ENCODE data around the gene LRRC61. TPM values are rescaled to one million over a fixed set of nuclear protein-coding genes. Genes with fewer than 3 reads are reported as not detected.
"Not testable (repeated sequence)": the region's sequence is repeated elsewhere in the genome, so short reads cannot be mapped to it uniquely, and the experiment has no call there.

LRRC61 gene
- total and polyA plus RNA-seq, 7 donors: 4.4 to 18.6 (median 10.8) TPM

GRCh38 chr7:150305903-150306284, 17.3 kb upstream of the LRRC61 start:
- H3K4me1 ChIP-seq; H3K4me3 ChIP-seq; H3K27me3 ChIP-seq; H3K27ac ChIP-seq; intact Hi-C loops (cut with DNase I); H3K36me3 ChIP-seq; DNase-seq; H3K9me3 ChIP-seq: not testable (repeated sequence)
- WGBS, 2 donors: 41 to 44% methylated on average over 2 of the region's 2 CpGs

- H3K9me3 ChIP-seq; H3K4me3 ChIP-seq; DNase-seq; H3K27ac ChIP-seq; intact Hi-C loops (cut with DNase I); H3K27me3 ChIP-seq; H3K4me1 ChIP-seq; H3K36me3 ChIP-seq: not testable (repeated sequence)
- WGBS, 2 donors: 58 to 79% methylated on average over 5 of the region's 5 CpGs
Observed at GRCh38 chr7:150306377-150306776, 16.8 kb upstream of the LRRC61 start.

GRCh38 chr7:150307129-150307528, 16.0 kb upstream of the LRRC61 start:
- intact Hi-C loops (cut with DNase I): no loop called here
- no peak for DNase-seq
- no peaks in the 10 kb centered on the region for H3K27me3 ChIP-seq
- WGBS, 2 donors: 84 to 86% methylated on average over 3 of the region's 3 CpGs
- no peaks in the 10 kb centered on the region for H3K4me1 ChIP-seq
- TF ChIP-seq CTCF (IDR thresholded peaks at IDR 0.05) (no peak), POLR2A (IDR thresholded peaks at IDR 0.05) (no peak), POLR2AphosphoS5 (IDR thresholded peaks at IDR 0.05) (no peak), EP300 (IDR thresholded peaks at IDR 0.05) (no peak)
- no peak overlapping the region for H3K4me3 ChIP-seq
- no peaks in the 10 kb centered on the region for H3K36me3 ChIP-seq
- H3K9me3 ChIP-seq: no peaks in the 10 kb centered on the region
- no peak overlapping the region for H3K27ac ChIP-seq

GRCh38 chr7:150307904-150308303, 15.3 kb upstream of the LRRC61 start:
- Histone ChIP-seq H3K4me3 (no peak overlapping the region), H3K36me3 (no peaks in the 10 kb centered on the region), H3K27ac (no peak overlapping the region), H3K27me3 (no peaks in the 10 kb centered on the region), H3K9me3 (no peaks in the 10 kb centered on the region), H3K4me1 (no peaks in the 10 kb centered on the region)
- DNase-seq: no peak
- no peak for TF ChIP-seq POLR2AphosphoS5 (IDR thresholded peaks at IDR 0.05)
- TF ChIP-seq EP300 (IDR thresholded peaks at IDR 0.05): no peak
- TF ChIP-seq POLR2A (IDR thresholded peaks at IDR 0.05): no peak
- no peak for TF ChIP-seq CTCF (IDR thresholded peaks at IDR 0.05)
- intact Hi-C loops (cut with DNase I): no loop called here
- 92 to 95% methylated on average over 9 of the region's 9 CpGs for WGBS, 2 donors

- Histone ChIP-seq H3K27ac (no peak overlapping the region), H3K9me3 (no peaks in the 10 kb centered on the region), H3K4me1 (no peaks in the 10 kb centered on the region), H3K27me3 (no peaks in the 10 kb centered on the region), H3K36me3 (no peaks in the 10 kb centered on the region), H3K4me3 (no peak overlapping the region)
- no peak for TF ChIP-seq POLR2A (IDR thresholded peaks at IDR 0.05)
- TF ChIP-seq CTCF (IDR thresholded peaks at IDR 0.05): no peak
- intact Hi-C loops (cut with DNase I): no loop called here
- DNase-seq: no peak
Observed at GRCh38 chr7:150308575-150308974, 14.6 kb upstream of the LRRC61 start.

- DNase-seq: no peak
- Histone ChIP-seq H3K27me3 (no peaks in the 10 kb centered on the region), H3K9me3 (no peaks in the 10 kb centered on the region), H3K36me3 (no peaks in the 10 kb centered on the region), H3K4me3 (no peak overlapping the region), H3K4me1 (no peaks in the 10 kb centered on the region), H3K27ac (no peak overlapping the region)
- intact Hi-C loops (cut with DNase I): no loop called here
- TF ChIP-seq POLR2AphosphoS5 (IDR thresholded peaks at IDR 0.05) (no peak), POLR2A (IDR thresholded peaks at IDR 0.05) (no peak), CTCF (IDR thresholded peaks at IDR 0.05) (no peak), EP300 (IDR thresholded peaks at IDR 0.05) (no peak)
- 96 to 97% methylated on average over 4 of the region's 4 CpGs for WGBS, 2 donors
Observed at GRCh38 chr7:150311146-150311545, 12.0 kb upstream of the LRRC61 start.

Measured in sigmoid colon (tissue), 7 donors.